Fibroblast of lung (primary cell): Measurements from ENCODE around the gene C20orf204.

Experiments used
- CTCF ChIP-seq, 2 donors: IDR thresholded peaks in 1 of 2; conservative IDR thresholded peaks in 1 of 2; 1 replicate in 1 of 2; 2 replicates in 1 of 2; pipeline ENCODE4 v1.5.1; 2011 to 2012; ENCODE audit warnings: low read length in 2 of 2, control low read depth in 1 of 2, inconsistent platforms in 1 of 2, low read depth in 1 of 2, mild to moderate bottlenecking in 1 of 2
- EZH2 ChIP-seq: IDR thresholded peaks from 2 replicates; pipeline ENCODE4 v1.5.1; 2012; ENCODE audit warnings: low read length, control low read depth, mild to moderate bottlenecking; ENCODE audit errors: missing control alignments

GRCh38 chr20:64033981-64034493, 1.9 kb upstream of the C20orf204 start:
- TF ChIP-seq CTCF (conservative IDR thresholded peaks at IDR 0.05 in 1 of 2, IDR thresholded peaks at IDR 0.05 in 1 of 2; ENCODE audit: low read depth in 1 of 2, low read length in 2 of 2): no peak
- TF ChIP-seq EZH2: no peak
